HG03354 (cell line): ENCODE results near the gene TMUB1.

Source experiments
- ATAC-seq: cut with Tn5 transposase; IDR thresholded peaks from one replicate; pipeline ENCODE4 v1.9.1; 2021; ENCODE audit warnings: mild to moderate bottlenecking; ENCODE audit not compliant: unreplicated experiment, poor library complexity, severe bottlenecking

TMUB1 gene

DNA sequence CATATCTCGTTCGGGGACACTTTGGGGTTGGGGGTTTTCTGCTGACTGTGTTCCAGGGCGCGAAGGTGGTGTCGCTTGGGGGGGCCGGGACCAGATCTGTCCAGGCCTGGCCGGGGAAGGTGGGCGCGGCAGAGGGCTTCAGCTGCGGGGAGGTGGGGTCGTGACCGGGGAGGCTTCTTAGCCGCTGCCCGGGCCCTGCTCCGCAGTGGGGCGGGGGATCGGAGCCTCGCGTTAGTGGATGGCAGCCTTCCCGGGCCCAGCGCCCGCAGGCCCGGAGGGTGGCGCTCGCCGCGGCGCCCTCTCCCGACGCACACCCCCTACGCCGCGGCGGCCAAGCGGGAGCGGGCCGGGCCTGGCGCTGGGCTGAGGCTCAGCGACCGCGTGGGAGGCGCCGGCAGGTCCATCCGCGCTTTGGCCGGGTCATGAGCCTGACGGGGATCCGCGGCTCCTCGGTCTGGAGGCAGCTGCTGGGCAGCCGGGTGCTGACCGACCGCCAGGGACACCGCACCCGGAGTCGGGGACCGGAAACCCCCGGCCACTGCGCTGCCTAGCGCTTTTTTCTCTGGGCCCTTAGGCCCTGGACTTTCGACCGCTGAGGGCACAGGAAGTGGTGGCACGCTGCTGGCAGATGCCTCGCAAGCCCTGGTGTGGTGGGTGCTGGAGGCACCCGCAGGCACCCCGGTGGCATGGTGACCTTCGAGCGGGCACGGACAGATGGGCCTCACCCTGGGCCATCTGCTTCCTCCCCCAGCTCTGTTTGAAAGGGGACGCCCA is 4.1 kb upstream of the TMUB1 start:
- peak; percentile 14 for ATAC-seq

GRCh38 chr7:151086802-151087244 is 3.5 kb upstream of the TMUB1 start:
- no peak for ATAC-seq

- ATAC-seq, result peak; percentile 46
Observed at GRCh38 chr7:151085691-151086620, 2.7 kb upstream of the TMUB1 start, which contains the start of gene AGAP3. AGAP3 (plus strand) TSS chr7:151086475; CDS start chr7:151086742, 267 bp downstream.

DNA sequence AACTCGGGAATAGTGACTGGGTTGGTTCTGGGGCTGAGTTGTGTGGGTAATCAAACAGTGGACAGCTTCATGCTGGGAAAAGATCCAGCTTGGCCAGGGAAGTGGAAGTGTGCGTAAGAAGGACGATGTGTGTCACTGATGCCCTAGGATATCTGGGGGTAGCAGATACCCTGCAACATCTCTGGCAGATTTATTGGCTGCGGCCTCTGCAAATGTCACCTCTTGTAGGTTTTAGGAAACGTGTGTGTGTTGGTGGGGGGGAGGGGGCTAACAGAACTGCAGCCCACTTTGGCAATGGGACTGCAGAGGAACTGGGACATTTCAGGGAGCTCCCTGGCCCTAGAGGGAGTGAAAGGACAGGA is 2.0 kb upstream of the TMUB1 start:
- no peak for ATAC-seq

DNA sequence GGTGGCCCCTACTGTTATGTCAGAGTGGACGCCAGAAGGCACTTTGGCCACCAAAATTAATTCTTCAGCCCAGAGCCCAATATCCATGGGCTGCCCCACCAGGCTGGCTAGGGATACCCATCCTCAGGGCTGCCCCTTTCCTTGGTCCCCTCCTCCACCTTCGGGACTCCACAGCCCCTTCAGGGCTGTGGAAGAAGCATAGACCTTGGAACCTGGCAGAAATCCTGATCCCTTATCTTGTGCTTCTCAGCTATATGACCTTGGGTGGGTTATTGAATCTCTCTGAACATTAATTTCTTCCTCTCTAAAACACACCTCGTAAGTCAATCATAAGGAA is 499 bp upstream of the TMUB1 start:
- no peak for ATAC-seq

GRCh38 chr7:151082141-151083070 is 887 bp downstream of the TMUB1 start:
- ATAC-seq, result no peak

GRCh38 chr7:151081170-151082101 is 1.9 kb downstream of the TMUB1 start:
- ATAC-seq, result no peak

DNA sequence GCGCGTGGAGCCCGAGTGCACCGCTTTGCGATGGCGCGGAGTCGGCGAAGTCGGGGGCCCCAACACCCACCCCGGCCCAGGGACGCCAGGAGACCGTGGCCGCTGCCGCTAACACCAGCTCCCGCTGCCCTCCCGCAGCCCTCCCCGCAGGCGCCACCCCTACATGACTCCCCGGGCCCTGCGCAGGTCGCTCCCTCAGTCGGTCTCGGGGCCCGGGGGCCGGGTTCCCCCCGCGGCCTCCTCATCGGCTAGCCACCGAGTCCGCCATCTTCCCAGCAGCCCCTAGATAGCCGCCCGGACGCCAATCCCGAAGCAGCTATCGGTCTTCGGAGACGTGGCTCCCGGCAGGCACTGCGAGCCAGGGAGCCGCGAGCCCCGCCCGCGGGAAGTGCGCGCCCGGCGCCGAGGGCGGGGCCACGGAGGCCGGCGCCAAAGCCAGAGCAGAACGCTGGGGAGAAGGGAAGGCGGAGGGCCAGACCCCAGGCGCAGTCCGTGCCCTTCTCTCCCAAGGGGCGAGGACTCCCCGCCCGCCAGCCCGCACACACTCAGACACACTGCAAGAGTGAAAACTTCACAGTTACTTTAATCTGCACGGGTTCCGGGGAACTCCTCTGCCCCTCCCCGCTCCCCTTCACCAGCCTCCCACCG is 2.6 kb downstream of the TMUB1 start, which contains the start of gene FASTK:
Gene FASTK (minus strand): TSS at position 288 of the 648 bp plus-strand sequence. CDS start 43 bp downstream, at position 245.
- peak; percentile 82 for ATAC-seq

DNA sequence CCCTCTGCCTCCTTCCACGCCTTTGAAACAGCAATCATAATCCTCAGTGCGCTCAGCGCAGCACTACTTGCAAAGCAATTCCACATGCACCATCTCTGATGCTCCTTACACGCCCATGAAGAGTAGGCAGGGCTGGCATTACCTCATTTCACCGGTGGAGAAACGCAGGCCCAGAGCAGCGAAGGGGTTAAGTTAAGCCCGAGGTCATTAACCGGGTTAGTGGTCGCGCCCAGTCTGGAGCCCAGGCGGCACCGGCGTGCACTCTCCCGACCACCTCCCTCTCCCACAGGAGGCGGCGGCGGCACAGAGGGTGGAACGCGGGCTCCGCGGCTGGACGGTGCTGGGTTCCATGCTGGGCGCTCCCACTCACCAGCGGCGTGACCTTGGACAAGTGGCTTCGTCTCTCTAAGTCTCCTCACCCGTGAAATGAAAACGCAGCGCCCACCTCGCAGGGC is 3.2 kb downstream of the TMUB1 start:
- ATAC-seq, result peak; percentile 3

- no peak for ATAC-seq
Observed at GRCh38 chr7:151079199-151079910, 3.9 kb downstream of the TMUB1 start.

- no peak for ATAC-seq
Observed at GRCh38 chr7:151078233-151079040, 4.9 kb downstream of the TMUB1 start.

DNA sequence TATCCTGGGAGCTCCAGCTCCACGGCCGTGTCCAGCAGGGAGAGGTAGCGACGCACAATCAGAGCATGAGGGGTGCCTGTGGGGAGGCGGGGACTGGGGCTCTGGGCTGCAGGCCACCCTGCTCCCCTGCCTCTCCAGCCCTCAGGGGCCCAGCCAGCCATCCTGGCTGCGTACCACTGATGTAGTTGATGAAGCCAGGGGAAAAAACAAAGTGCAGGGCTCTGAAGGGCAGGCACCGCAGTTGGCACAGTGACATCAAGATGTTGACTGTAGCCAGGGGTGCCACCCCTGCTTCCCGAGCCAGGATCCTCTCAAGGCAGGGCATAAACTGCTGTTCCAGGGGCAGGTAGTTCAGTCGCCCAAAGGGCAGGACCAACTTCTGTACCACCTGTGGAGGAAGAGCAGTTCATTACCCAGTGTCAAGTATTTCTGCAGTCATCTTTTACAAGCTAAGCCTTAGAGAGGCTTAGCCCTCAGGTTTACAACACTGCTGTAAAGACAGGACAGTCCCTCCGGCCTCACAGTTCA is 5.5 kb downstream of the TMUB1 start:
- ATAC-seq, result no peak

DNA sequence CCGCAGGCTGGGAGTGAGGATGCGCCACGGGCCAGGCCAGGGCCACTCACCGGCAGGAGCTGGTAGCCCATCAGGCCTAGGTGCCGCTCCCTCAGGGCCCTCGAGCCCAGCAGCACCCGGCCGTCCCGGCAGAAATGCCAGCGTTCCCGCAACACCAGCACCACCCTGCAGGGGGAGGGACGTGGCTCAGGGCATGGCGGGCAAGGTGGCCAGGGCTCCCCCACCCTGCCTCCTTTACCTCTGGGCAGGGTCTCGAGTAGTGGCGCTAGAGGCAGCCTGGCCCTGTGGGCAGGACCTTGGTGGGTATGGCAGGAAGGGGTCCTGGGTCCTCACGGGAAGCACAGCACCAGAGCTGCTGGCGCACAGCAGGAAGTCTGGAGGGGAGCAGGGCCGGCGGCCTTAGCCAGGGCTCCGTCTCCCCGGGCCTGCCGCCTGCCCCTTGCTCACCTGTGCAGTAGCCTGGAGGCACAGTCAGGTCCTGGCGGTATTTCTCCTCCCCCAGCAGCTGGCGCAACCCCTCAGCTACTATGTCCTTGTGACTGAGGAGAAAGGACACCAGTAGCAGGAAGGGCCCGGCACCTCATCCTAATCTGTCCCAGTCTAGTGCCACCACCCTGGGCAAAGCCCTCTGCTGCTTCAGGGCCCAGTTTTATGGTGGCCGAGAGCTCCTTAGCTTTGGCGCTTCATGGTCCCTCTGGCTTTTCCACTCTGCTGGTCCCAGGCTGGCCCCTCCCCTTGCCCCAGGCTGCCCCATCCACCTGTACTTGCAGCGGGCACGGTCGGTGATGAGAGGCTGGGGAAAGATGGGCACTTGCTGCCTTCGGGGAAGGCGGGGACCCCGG is 6.2 kb downstream of the TMUB1 start:
- no peak for ATAC-seq

DNA sequence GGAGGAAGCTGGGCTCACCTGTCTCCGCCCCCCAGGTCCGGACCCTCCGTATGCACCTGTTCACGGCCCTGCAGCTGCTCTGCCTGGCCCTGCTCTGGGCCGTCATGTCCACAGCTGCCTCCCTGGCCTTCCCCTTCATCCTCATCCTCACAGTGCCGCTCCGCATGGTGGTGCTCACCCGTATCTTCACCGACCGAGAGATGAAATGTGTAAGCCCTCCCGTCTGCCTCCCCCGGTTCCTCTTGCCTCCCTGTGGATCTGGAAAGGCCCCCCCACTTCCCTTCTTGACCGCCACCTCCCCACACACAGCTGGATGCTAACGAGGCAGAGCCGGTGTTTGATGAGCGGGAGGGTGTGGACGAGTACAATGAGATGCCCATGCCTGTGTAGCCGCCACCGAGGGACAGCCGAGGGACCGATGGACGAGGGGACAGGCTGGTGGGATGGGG is 7.3 kb downstream of the TMUB1 start:
- ATAC-seq, result no peak

DNA sequence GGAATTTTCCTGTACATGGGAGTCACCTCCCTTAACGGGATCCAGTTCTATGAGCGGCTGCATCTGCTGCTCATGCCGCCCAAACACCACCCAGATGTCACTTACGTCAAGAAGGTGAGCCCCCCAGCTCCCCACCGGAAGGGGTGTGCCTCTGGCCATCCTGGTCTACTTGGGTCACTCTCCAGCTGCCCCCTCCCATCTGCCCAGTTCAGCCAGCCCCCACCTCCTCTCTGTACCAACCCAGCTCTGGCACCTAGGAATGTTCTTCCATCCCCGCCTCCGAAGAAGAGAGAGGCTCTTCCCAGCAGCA is 7.7 kb downstream of the TMUB1 start:
- ATAC-seq, result no peak
